WTC11 (cell line): ENCODE data around the gene TNIP2.

ENCODE experiments used
- CTCF ChIP-seq: fragments of 200-600 bp; IDR thresholded peaks from 2 replicates; pipeline ENCODE4 v1.8.0; 2022; ENCODE audit warnings: antibody characterized with exemption
- MAX ChIP-seq: sonication (generic); formaldehyde crosslinking; IDR thresholded peaks from 2 replicates; pipeline ENCODE4 v1.8.0; 2022; ENCODE audit warnings: mild to moderate bottlenecking, missing genetic modification reagents
- NR3C1 ChIP-seq: sonication (generic); formaldehyde crosslinking; conservative IDR thresholded peaks from 2 replicates; pipeline ENCODE4 v1.8.1; 2023; ENCODE audit warnings: low read depth, mild to moderate bottlenecking, missing genetic modification reagents
- ZNF263 ChIP-seq: sonication (generic); formaldehyde crosslinking; IDR thresholded peaks from 2 replicates; pipeline ENCODE4 v1.8.1; 2022; ENCODE audit warnings: low read depth, mild to moderate bottlenecking, moderate library complexity, missing genetic modification reagents

GRCh38 chr4:2744576-2745270, 11.4 kb downstream of the TNIP2 start:
- no peak for TF ChIP-seq ZNF263 (CRISPR knock-in tag)
- no peak for TF ChIP-seq NR3C1 (CRISPR knock-in tag)
- no peak for TF ChIP-seq CTCF
- no peak for TF ChIP-seq MAX (CRISPR knock-in tag)
